Activated CD8-positive, alpha-beta memory T cell treated with anti-CD3 and anti-CD28 coated beads, Interleukin-2, amount 10 ng/mL, durations not matched to agents 7 days and 5 days (primary cell): ENCODE measurements around the gene PCED1B. TPM values are rescaled to one million over a fixed set of nuclear protein-coding genes. Genes with fewer than 3 reads are reported as not detected.

Source experiments
- ATAC-seq: fragments of 150-1000 bp; cut with Tn5 transposase; one replicate; pipeline ENCODE4 v1.10.0; 2021; ENCODE audit warnings: moderate library complexity
- CTCF ChIA-PET: fragments of 350-600 bp; sonication (Branson Sonifier 250); formaldehyde crosslinking; loops from one replicate; lab custom pipeline; 2021; ENCODE audit warnings: antibody characterized with exemption; lab: Charles Lee
- DNase-seq: peaks from one replicate; pipeline ENCODE4 v3.0.0-alpha.2; 2020
- H3K27ac Mint-ChIP-seq: one replicate; pipeline ENCODE4 v1.8.0; 2021; ENCODE audit warnings: mild to moderate bottlenecking, mixed read lengths
- H3K27me3 Mint-ChIP-seq: one replicate; pipeline ENCODE4 v1.8.0; 2021; ENCODE audit warnings: mixed read lengths
- H3K36me3 Mint-ChIP-seq: one replicate; pipeline ENCODE4 v1.8.0; 2021; ENCODE audit warnings: mild to moderate bottlenecking, mixed read lengths
- H3K4me1 Mint-ChIP-seq: one replicate; pipeline ENCODE4 v1.8.0; 2021; ENCODE audit warnings: mixed read lengths
- H3K4me3 Mint-ChIP-seq: one replicate; pipeline ENCODE4 v1.8.0; 2021; ENCODE audit warnings: mild to moderate bottlenecking, moderate library complexity, mixed read lengths
- H3K9me3 Mint-ChIP-seq: one replicate; pipeline ENCODE4 v1.8.0; 2022; ENCODE audit warnings: low read depth, mixed read lengths
- total RNA-seq, 2 experiments: library from RNA; stranded (reverse); gene quantifications; one replicate each; pipeline ENCODE4 v1.2.3, GENCODE V29; 2021

Gene PCED1B
- total RNA-seq, 2 experiments from 2014 or later, result 44.3 to 63.2 TPM

DNA sequence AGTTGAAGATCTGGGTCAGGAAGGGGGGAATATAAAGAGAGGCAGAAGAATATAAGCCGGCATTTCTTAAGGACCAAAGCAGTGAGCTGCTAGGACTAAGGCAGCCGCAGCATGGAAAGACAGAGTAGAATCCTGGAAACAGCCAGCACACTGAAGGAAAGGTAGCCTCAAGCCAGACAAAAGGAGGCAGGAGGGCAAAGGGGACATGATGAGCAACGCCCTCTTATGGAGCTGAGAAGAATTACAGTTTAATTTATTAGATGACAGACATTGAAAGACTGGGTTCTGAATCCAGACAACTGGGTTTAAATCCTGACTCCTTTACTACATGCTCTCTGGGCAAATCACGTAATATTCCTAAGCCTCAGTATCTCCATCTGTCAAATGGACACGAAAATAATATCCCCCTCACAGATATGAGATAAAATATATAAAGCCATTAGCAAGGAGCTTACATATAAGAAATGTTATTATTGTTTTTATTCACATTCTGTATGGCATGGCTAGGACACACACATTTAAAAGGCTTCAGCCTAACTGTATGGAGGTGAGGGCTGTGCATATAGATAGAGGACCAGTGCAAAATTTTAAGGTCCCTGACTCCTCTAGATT, 8.1 kb upstream of the PCED1B start:
- DNase-seq (no peak), ATAC-seq (peak; percentile 33)
- no peaks in the 10 kb centered on the region for H3K36me3 Mint-ChIP-seq
- no peaks in the 10 kb centered on the region for H3K27me3 Mint-ChIP-seq
- H3K27ac Mint-ChIP-seq, result no peak overlapping the region
- H3K4me1 Mint-ChIP-seq, result peaks cover 11% of the 10 kb centered on the region
- CTCF ChIA-PET, result interaction anchor here (0.8 to 4.7 kb wide), 18 partner anchors 8 to 342 kb away, joined by 3 to 38 read pairs (median 4); partner anchors contain the start of genes AMIGO2 and PCED1B
- no peak overlapping the region for H3K4me3 Mint-ChIP-seq
- H3K9me3 Mint-ChIP-seq, result no peaks in the 10 kb centered on the region

DNA sequence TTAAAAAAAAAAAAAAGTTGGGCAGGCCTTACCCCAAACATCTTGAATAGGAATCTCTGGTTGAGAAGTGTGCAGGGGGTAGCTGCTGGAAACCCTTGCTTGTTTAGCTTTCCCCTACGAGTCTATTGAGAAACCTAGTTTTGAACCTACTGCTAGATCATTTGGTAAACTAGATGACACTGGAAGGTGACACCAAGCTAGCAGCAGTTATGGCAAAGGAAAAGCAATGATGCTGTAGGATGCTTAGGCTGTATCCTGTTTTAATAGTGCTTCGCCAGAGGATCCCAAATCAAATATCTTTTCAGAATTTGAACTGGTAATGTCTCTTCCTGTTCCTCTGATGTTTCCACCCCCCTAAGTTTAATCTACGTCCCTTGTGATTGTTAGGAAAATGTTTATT, 5.5 kb upstream of the PCED1B start:
- Mint-ChIP-seq H3K4me1 (peaks cover 24% of the 10 kb centered on the region), H3K36me3 (peaks cover 9% of the 10 kb centered on the region), H3K4me3 (no peak overlapping the region), H3K9me3 (no peaks in the 10 kb centered on the region), H3K27ac (no peak overlapping the region), H3K27me3 (no peaks in the 10 kb centered on the region)
- DNase-seq (no peak), ATAC-seq (no peak)
- CTCF ChIA-PET, result interaction anchor here (1.0 to 4.7 kb wide), 3 partner anchors 12 to 324 kb away, joined by 3 to 21 read pairs (median 7); no protein-coding TSS in a partner anchor

DNA sequence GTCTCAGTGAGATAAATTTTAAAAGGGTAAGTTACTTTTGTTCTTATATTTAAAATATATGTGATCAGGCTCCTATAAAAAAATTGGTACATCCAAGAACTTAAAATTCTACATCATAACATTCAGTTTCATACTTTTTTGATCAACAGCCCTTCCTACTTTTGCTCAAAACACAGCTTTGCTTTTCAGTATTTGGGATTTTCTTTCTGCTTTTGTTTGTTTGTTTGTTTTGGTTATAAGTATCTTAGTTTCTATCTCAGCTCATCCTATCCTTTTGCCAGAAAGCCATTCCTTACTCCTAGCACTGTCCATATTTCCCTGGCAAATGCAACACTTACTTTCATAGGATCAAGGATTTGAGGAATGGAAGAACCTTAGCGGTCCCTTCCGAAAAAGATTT, 4.7 kb upstream of the PCED1B start:
- DNase-seq (no peak), ATAC-seq (no peak)
- no peak overlapping the region for H3K4me3 Mint-ChIP-seq
- H3K27me3 Mint-ChIP-seq, result no peaks in the 10 kb centered on the region
- CTCF ChIA-PET, result interaction anchor here (1.0 to 4.7 kb wide), 3 partner anchors 133 to 323 kb away, joined by 3 to 21 read pairs (median 7); no protein-coding TSS in a partner anchor
- H3K27ac Mint-ChIP-seq, result no peak overlapping the region
- peaks cover 11% of the 10 kb centered on the region for H3K36me3 Mint-ChIP-seq
- H3K4me1 Mint-ChIP-seq, result peaks cover 27% of the 10 kb centered on the region
- H3K9me3 Mint-ChIP-seq, result no peaks in the 10 kb centered on the region

DNA sequence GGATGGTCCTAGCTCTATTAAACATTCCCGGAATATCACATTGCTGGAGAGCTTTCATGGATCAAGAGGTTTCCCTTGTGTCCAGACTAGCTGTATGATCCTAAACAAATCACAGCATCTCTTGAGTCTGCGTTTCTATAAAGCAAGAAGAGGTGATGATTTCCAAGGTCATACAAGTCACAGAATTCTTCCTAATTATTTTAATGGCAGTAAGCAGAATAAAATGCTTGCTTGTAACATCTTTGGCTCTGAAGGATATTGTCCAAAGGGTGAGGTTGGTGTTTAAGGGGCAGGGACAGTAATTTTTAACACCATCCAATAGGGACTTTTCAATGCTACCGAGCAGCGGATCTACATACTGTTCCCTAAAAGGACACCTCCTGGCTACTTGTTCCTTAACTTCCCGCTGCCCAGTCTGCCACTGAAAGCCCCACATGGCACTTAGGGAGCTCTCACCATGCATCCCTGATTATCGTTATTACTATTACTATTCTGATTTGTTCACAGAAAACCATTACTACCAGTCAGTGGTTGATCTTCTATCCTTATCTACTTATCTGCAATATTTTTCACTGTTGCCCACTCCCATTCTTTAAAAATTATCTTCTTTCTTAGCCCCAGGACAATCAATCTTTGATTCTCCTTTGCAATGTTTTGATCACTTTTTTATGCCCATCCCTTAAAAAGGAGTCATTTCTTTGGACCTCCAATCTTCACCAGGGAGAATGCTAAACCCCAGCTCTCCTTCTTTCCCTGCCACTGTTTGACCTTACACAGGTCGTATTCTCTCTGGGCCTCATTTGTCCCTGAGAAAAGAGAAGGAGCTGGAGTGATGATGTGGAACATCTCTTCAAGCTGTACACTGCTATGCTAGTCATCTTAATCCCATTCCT, 4.0 kb upstream of the PCED1B start:
- no peaks in the 10 kb centered on the region for H3K9me3 Mint-ChIP-seq
- ATAC-seq (no peak), DNase-seq (no peak)
- no peaks in the 10 kb centered on the region for H3K27me3 Mint-ChIP-seq
- H3K36me3 Mint-ChIP-seq, result peaks cover 11% of the 10 kb centered on the region
- no peak overlapping the region for H3K27ac Mint-ChIP-seq
- H3K4me3 Mint-ChIP-seq, result no peak overlapping the region
- CTCF ChIA-PET, result interaction anchor here (1.0 to 4.7 kb wide), 3 partner anchors 132 to 322 kb away, joined by 3 to 21 read pairs (median 7); no protein-coding TSS in a partner anchor
- peaks cover 27% of the 10 kb centered on the region for H3K4me1 Mint-ChIP-seq

DNA sequence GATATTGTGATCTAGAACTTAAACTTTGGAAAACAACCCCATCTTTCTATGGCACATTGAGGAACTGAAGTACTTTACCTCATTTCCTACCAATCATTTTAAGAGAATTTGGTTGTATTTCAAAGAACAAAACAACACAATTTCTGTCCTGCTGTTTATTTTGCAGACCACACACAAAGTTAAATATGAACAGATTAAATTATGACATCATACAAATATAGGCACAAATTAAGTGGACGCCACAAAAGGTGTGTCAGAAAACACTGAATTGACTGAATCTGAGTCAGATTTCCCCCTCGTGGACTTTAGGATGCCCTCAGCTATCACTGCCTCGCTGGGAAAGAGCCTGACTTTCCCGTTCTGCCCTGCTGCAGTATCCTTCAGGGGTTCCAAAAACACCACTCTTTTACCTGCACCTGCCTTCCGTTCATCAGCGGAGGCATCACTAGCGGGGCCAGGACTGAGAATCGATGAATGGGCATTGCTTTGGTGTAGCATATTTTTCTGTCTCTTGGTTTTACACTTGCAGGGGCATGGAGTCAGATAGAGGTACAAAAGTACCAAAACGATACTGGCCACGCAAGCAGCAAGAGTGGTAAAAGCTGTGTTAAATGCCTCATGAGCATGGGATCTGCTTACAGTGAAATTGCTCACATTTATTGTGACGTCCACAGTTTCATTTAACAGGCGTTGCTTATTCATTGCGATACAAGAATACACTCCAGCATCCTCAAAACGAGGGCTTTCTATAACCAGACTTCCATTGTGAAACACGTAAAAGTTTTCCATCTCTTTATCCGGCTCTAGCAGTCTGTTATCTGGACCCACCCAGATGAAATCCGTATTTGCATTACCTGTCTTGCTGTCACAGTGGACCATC, 2.0 kb upstream of the PCED1B start:
- ATAC-seq (no peak), DNase-seq (no peak)
- Mint-ChIP-seq H3K36me3 (peaks cover 11% of the 10 kb centered on the region), H3K27me3 (no peaks in the 10 kb centered on the region), H3K4me3 (peak overlapping the region; percentile 87), H3K4me1 (peaks cover 44% of the 10 kb centered on the region), H3K27ac (peak overlapping the region; percentile 55), H3K9me3 (no peaks in the 10 kb centered on the region)
- CTCF ChIA-PET, result interaction anchor here (1.0 to 4.3 kb wide), 8 partner anchors 7 to 319 kb away, joined by 3 to 40 read pairs (median 9); no protein-coding TSS in a partner anchor

DNA sequence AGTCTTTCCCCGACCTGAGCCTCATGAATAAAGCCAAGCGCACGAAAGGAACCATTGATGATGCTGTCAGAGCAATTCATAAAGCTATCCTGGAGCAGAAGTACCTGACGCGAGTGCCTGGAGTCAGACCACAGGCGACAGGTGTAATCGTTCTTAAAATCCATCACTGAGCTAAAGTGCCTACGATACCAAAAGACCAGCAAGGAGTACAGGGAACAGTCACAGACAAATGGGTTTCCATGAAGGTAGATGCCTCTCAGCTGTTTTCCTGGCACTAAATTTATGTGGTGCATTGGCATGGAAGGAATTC, 1.4 kb upstream of the PCED1B start:
- CTCF ChIA-PET, result interaction anchor here (0.8 to 4.3 kb wide), 12 partner anchors 7 to 330 kb away, joined by 3 to 40 read pairs (median 6); no protein-coding TSS in a partner anchor
- H3K4me1 Mint-ChIP-seq, result peaks cover 50% of the 10 kb centered on the region

DNA sequence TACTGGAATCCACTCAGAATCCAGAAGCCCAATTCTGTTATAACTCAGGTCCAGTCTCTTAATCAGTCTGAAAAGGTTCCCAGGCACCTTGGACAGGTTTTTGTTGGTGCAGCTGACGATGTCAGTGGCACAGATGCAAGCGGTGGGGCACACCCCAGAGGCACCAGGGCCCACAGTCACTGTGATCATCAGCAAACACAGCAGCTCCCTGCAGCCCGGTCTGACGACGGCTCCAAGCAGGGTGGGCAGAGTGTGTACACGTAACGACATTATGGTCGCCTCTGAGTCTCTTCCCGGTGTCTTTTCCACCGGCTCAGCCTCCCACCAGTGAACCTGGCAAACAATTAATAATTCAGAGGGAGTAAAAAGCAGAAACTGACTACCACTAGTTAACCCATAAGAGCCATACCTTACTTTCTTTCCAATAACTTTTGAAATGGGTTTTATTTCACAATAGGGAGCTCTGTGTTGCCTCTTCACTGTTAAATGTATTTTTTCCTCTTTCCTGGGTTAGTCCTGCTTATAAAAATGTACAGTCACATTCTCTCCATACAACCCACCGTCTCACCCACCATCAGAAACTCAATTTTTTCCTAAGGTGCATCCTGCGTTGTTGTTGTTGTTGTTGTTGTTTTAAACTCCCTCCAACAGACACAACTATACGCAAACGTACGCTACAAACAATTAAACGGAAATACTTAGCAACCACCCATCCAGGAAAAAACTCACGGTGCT, 521 bp upstream of the PCED1B start:
- H3K9me3 Mint-ChIP-seq, result no peaks in the 10 kb centered on the region
- H3K36me3 Mint-ChIP-seq, result peaks cover 11% of the 10 kb centered on the region
- DNase-seq (peak; percentile 66), ATAC-seq (peak; percentile 35)
- H3K27me3 Mint-ChIP-seq, result no peaks in the 10 kb centered on the region
- peaks cover 58% of the 10 kb centered on the region for H3K4me1 Mint-ChIP-seq
- peak overlapping the region; percentile 80 for H3K27ac Mint-ChIP-seq
- peak overlapping the region; percentile 87 for H3K4me3 Mint-ChIP-seq
- CTCF ChIA-PET, result interaction anchor here (0.8 to 4.3 kb wide), 18 partner anchors 8 to 329 kb away, joined by 3 to 40 read pairs (median 6); no protein-coding TSS in a partner anchor

More for the DNA sequence above, 1.4 kb upstream of the PCED1B start:
- ATAC-seq (no peak), DNase-seq (no peak)
- Mint-ChIP-seq H3K9me3 (no peaks in the 10 kb centered on the region), H3K27me3 (no peaks in the 10 kb centered on the region), H3K36me3 (peaks cover 11% of the 10 kb centered on the region), H3K4me3 (peak overlapping the region; percentile 87), H3K27ac (peak overlapping the region; percentile 55)

DNA sequence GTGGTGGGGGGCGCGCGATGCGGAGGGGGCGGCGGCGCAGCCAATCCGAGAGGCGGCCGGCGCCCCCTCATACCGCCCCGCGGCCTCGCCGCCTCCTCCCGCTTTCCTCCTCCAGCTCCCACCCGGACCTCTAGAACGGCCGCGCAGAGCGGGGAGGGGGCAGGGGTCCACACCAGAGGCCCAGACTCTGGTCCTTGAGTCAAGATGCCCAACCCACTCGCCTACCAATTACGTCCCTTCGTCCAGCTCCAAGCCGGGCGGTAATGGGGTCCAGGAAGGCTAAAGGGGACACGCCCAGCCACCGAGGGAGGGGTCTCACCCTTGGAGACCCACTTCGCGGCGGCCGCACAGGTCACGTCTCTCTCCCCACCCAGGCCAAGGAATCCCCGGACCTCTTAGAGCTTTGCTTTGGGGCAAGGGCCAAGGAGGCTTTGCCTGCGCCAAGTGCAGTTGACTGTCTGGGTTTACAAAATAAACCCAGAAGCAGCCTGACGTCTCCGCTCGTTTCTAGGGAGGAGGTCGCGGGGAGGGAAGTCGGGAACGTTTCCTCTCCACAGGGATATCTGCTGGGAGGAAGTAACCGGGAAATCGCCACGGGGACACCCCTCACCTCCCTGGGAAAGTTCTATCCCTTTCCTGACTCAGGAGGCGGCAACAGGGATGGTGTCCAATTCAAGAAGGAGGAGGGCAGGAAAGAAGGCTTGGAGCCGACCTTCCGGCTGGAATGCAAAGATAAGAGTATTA, 732 bp downstream of the PCED1B start:
- Mint-ChIP-seq H3K36me3 (peaks cover 11% of the 10 kb centered on the region), H3K27me3 (no peaks in the 10 kb centered on the region), H3K9me3 (no peaks in the 10 kb centered on the region), H3K4me3 (peak overlapping the region; percentile 86), H3K4me1 (peaks cover 70% of the 10 kb centered on the region), H3K27ac (peak overlapping the region; percentile 80)
- ATAC-seq (peak; percentile 47), DNase-seq (peak; percentile 58)
- CTCF ChIA-PET, result interaction anchor here (1.0 to 4.3 kb wide), 16 partner anchors 9 to 328 kb away, joined by 3 to 40 read pairs (median 6); no protein-coding TSS in a partner anchor

DNA sequence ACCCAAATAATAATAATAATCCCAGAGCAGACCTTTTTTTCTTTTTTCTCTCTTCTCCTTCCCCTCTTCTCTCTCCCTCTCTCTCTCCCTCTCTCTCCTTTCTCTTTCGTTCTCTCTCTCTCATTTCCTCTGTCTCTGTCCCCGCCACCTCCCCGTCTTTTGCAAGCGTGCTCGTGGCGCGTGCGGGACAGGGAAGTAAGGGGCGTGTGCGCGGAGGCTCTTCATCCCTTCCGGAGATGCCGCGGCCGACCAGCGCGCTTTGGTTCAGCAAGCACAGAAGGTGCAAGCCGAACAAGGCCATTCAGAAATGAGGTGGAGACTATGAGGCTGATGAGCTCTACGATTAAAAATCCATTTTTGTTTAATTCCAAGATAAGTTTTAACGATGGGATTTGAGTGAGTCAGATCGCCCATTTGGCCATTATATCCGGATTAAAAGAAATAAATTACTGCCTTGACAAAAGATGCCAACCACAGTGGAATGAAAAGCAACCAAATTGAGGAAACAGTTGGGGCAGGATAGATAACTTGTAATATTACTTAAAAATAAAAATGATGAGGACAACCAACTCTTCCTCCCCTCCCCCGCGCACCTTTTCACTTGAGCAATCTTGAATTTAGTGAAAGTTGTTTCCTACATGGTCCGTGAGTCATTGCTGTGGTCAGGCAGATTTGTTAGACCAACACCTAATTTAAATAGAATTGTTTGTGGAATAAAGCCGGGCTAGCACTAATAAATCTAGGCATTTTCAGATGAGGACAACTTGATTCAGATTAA, 1.5 kb downstream of the PCED1B start:
- ATAC-seq, result peak; percentile 55
- Mint-ChIP-seq H3K36me3 (peaks cover 11% of the 10 kb centered on the region), H3K27me3 (no peaks in the 10 kb centered on the region), H3K9me3 (no peaks in the 10 kb centered on the region), H3K27ac (peak overlapping the region; percentile 80), H3K4me1 (peaks cover 77% of the 10 kb centered on the region), H3K4me3 (peak overlapping the region; percentile 86)
- DNase-seq, result peak; percentile 81
- CTCF ChIA-PET, result interaction anchor here (1.0 to 4.3 kb wide), 13 partner anchors 10 to 317 kb away, joined by 3 to 40 read pairs (median 6); no protein-coding TSS in a partner anchor

DNA sequence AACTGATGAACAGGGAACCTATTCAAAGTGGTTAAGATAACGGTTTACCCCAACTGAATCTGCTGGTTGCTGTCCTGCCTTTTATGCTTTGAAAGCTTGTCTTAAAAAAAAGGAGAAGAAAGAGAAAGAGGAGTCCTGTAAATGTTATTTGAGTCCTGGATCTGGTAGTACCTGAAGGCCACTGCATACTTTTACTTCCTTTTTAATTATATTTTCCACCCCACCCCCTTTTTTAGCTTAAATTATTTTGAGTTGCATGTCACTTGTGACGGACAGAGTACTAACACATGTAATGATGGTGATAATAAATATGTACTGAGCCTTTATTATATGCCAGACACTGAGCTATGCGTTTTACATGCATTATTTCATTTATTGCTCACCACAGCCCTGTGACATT, 2.9 kb downstream of the PCED1B start:
- no peak overlapping the region for H3K27ac Mint-ChIP-seq
- ATAC-seq (no peak), DNase-seq (no peak)
- H3K36me3 Mint-ChIP-seq, result peaks cover 12% of the 10 kb centered on the region
- CTCF ChIA-PET, result interaction anchor here (0.6 to 2.4 kb wide), 5 partner anchors 28 to 1116 kb away, joined by 3 to 10 read pairs (median 4); no protein-coding TSS in a partner anchor
- H3K9me3 Mint-ChIP-seq, result no peaks in the 10 kb centered on the region
- H3K4me3 Mint-ChIP-seq, result no peak overlapping the region
- H3K4me1 Mint-ChIP-seq, result peaks cover 75% of the 10 kb centered on the region
- H3K27me3 Mint-ChIP-seq, result no peaks in the 10 kb centered on the region
